Kidney capillary endothelial cell (primary cell): ENCODE measurements around the gene HMGXB4.

Experiments used
- DNase-seq: peaks from one replicate; pipeline ENCODE4 v3.0.0-alpha.2; 2018; ENCODE audit warnings: low spot score

HMGXB4 gene

GRCh38 chr22:35258191-35258988 is 1.1 kb downstream of the HMGXB4 start:
- no peak for DNase-seq

- no peak for DNase-seq
Measured at GRCh38 chr22:35264986-35265385, 7.7 kb downstream of the HMGXB4 start.

DNA sequence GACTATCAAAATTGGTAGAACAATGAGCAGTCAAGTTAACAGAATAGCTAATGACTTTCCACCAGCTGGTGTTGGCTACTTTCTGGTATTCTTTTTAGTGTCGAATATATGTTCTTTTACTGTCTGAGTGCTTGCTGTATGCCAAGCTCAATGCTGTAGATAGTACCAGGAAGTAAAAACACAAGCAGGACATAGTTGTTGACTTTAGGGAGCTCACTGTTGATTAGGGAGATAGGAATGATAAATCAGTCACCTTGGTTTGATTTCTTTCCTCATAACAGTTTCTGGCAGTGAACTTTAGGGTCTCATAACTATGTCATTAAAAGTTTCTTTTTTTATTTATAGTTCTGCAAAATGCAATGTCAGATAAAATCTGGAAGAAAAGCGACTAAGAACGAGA is 9.0 kb downstream of the HMGXB4 start:
- no peak for DNase-seq

DNA sequence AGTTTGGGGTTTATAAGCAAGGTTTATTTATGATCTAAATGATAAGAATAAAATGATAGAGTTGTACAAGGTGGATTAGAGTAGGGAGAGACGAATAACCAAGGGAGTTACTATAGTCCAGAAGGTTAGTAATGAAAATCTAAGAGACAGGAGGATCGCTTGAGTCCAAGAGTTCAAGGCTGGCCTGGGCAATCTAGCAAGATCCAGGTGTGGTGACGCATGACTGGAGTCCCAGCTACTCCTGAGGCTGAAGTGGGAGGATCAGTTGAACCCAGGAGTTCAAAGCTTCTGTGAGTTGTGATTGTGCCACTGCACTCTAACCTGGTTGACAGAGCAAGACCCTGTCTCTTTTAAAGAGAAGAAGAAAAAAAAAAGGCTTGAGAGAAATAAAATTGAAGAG is 12.3 kb downstream of the HMGXB4 start:
- DNase-seq: no peak

- no peak for DNase-seq
Measured at GRCh38 chr22:35274154-35274871, 17.0 kb downstream of the HMGXB4 start.

DNA sequence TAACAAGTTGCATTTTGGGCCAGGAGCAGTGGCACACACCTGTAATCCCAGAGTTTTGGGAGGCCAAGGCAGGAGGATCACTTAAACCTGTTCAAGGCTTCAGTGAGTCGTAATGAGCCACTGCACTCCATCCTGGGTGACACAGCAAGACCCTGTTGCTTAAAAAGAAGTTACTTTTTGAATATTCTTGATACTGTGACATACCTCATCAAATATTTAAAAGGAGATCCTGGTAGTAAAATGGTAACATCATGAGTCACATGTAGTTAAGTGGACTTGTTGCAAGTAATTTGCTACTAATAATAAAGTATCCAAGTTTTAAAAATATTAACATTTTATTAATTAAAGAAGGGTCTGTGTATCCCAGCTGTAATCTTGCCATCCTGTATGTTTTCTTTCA is 18.3 kb downstream of the HMGXB4 start:
- DNase-seq: no peak

DNA sequence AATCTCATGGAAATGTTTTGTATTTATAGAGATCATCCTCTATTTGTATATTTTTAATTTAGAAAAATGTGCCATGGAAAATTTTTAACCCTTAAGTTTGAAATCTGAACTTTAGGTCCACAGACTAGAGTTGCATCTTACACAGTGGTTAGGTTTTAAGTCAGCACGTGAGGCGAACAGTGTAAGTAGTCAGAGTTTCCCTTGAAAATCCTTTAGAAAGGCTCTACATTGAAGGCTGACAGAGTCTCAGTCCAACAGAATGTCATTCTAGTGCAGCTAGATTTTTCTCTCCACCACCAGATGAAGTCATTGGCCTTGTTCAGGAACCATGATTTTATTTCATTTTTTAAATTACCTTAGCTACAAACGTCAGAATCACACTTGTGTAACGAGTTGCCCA is 18.7 kb downstream of the HMGXB4 start:
- DNase-seq: no peak

- DNase-seq: no peak
Measured at GRCh38 chr22:35288116-35288515, 30.8 kb downstream of the HMGXB4 start.

- DNase-seq: no peak
Measured at GRCh38 chr22:35292786-35293185, 35.5 kb downstream of the HMGXB4 start.

DNA sequence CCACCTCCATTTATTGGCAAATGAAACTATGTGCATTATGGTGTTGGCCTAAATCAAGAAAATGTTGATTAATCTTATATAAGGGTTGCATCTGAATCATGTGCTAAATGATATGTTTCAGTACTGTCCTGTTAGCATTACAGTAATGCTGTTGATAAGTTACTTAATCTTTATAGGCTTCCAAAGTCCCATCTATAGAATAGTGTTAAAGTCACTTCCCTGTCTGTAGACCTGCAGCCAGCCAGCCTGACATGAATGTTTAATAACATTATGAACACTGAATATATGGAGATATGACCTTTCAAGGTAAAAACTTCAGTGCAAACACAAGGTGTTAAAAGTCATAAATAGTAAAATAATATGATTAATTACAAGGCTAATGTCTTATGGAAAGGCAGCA is 38.8 kb downstream of the HMGXB4 start:
- no peak for DNase-seq

- no peak for DNase-seq
Measured at GRCh38 chr22:35299217-35299672, 42.0 kb downstream of the HMGXB4 start.

DNA sequence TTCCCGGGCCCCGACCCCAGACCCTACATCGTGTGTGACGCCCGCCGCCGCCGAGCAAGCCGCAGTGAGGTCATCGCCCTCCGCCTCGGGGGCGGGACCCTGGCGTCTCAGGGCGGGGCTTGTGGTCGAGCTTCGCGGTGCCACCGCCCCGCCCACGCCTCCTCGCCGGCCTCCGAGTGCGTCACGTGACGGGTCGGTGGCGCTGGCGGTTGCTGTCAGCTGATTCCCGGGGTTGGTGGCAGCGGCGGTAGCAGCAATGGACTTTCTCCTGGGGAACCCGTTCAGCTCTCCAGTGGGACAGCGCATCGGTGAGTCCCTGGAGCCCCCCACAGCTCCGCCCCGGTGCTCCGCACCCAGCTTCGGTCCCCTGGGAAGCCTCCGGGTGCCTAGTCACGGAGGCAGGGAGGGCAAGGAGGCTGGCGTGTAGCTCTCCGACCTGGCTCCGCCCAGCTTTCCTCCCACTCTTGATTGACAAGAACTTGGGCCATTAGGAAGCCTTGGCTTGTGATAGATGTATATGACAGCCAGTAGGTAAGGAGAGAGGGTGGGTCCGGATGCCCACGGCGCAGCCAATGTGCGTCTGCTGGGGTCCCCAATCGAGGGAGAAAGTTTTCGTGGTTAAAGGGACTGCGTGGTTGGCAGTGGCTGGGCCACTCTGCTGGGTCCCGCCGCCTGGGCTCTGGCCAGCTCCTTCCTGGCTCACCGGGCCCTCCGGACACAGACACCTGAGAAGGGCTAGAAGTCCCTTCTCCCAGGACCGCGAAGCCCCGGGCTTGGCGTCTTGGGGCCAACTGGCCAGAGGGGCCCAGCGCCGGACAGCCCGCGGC is 42.6 kb downstream of the HMGXB4 start, which contains the start of gene TOM1:
TOM1 (plus strand) TSS at position 222 of the 827 bp plus-strand sequence; CDS start at position 257, 35 bp downstream.
- DNase-seq: peak; percentile 98

DNA sequence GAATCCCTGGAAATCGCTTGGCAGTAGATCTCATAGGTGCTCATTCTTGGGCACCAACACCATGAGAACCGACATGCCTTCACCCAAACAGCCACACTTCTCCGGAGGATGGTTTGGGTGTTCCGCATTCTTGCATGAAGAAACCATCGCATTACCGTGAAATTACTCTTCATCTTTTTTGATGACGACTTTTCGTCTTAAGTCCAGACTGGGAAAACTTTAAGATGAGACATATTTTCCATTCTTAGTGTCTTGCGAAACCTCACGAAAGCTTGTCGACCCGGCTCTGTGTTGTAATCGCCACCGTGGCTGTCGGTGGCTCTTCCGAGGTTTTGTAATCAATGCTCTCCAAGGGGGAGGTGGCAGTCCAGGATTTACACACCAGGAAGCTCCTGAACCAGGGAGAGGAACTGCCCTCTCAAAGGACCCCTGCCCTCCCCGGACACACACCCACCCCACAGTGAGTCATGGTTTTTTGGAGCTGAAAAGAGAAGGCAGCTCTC is 44.1 kb downstream of the HMGXB4 start:
- no peak for DNase-seq

DNA sequence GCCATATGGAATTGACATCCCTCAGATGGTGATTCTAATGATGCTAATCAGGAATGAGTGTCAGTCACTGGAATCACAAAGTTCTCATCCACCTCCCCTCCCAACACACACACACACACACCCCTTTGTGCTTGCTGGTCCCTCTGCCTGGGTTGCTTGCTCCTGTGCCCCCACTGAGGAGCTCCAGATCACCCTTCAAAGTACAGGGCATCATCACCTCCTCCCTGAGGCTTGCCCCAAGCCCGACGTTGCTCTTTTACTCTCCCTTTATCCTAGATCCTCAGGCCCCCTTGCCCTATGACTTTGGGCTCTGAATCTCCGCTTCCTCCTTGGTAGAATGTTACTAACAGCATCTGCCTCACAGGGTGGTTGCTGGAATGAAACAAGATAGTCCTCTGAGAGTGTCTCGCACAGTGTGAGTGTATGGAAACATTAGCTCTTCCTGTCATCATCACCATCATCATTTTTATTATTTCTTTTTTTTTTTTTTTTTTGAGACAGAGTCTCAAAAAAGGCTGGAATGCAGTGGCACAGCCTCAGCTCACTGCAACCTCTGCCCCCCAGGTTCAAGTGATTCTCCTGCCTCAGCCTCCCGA is 45.8 kb downstream of the HMGXB4 start:
- DNase-seq: no peak

DNA sequence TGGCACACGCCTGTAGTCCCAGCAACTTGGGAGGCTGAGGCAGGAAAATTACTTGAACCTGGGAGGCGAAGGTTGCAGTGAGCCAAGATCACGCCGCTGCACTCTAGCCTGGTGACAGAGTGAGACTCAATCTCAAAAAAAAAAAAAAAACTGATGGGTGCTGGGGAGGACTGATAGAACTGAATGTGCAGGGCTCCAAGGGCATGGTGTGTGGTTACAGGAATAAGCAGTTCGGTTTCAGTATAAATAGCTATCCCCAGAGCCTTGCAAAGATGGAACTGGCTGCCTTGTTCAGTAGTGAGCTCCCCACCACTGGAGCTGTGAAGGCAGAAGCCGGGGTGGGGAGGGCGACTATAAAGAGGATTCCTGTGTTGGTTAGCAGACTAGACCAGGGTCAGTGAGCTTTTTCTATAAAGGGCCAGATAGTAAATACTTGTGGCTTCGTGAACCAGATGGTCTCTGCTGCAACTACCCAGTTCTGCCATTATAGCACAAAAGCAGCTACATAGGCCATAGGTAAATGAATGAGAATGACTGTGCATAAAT is 48.3 kb downstream of the HMGXB4 start:
- DNase-seq: no peak

DNA sequence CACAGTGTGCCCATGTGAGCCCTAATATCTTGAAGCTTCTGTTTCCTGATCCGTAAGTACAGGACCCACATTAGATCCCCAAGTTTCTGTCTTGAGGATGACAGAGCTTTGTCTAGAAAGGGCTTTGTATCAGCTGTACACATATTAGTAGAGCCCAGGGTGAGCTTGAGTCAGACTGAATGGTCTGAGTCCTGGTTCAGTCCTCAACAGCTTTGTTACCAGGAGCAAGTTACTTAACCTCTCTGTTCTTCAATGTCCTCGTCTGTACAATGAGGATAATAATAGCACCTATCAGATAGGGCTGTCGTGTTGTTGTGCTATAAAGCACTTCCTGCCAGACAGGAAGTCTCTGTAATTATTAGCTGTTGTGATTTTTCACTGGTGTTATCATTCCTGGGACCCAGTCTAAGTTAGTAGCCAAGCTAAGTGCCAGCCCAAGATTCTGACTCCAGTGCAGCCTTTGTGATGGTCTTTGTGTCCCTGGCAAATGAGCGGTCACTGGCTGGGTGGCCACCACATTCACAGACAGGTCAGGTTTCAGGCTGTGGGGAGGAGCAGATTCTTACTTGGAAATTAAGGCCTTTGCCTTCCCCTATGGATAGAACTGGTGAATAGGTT is 49.2 kb downstream of the HMGXB4 start:
- DNase-seq: peak; percentile 91

DNA sequence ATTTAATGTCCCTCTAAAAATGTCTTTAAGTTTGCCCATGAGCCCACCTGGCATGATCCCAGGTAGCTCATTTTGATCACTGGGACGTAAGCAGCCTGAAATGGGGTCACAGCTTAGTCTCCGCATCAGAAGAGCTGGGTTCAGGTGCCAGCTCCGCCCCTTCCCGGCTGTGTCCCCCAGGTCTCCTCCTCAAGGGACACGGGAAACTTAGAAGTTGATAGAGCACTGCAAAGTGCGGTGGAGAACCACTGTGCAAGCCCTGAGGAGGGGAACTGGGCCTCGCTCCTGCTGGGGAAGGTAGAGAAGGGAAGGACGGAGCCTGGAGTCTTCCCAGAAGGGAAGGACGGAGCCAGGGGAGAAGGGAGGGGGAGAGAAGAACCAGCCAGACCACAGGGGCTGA is 50.1 kb downstream of the HMGXB4 start:
- no peak for DNase-seq

DNA sequence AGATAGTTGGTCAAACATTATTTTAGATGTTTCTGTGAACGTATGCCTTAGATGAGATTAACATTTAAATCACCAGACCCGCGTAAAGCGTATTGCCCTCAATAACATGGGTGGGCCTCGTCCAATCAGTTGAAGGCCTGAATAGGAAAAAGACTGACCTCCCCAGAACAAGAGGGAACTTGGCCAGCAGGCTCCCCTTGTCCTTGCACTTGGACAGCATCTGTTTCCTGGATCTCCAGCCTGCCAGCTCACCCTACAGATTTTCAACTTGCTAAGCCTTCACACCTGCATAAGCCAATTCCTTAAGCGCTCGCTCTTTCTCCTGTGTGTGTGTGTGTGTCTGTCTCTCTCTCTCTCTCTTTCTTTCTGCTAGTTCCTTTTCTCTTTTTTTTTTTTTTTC is 50.6 kb downstream of the HMGXB4 start:
- DNase-seq: no peak

- DNase-seq: no peak
Measured at GRCh38 chr22:35308480-35309021, 51.3 kb downstream of the HMGXB4 start.
